Tibial nerve (tissue), 4 donors: ENCODE data around the gene TMEM128.

ENCODE experiments used
- CTCF ChIP-seq, 5 experiments: fragments of 200-600 bp in 3 of 5; fragments of 450-650 bp in 2 of 5; sonication (generic) in 3 of 5; IDR thresholded peaks; one replicate each; pipeline ENCODE4 v1.5.1; 2016 to 2019; ENCODE audit warnings: antibody characterized with exemption in 5 of 5, mild to moderate bottlenecking in 3 of 5, moderate library complexity in 2 of 5
- EP300 ChIP-seq, 2 donors: sonication (generic); formaldehyde crosslinking; IDR thresholded peaks; one replicate each; pipeline ENCODE4 v1.6.1; 2017; ENCODE audit warnings: antibody characterized with exemption in 2 of 2, mild to moderate bottlenecking in 1 of 2
- POLR2A ChIP-seq, 2 donors: fragments of 450-650 bp; IDR thresholded peaks; one replicate each; pipeline ENCODE4 v1.6.1; 2017; ENCODE audit warnings: antibody characterized with exemption in 2 of 2, mild to moderate bottlenecking in 2 of 2, moderate library complexity in 2 of 2

- TF ChIP-seq CTCF (IDR thresholded peaks at IDR 0.05): no peak
- no peak for TF ChIP-seq POLR2A (IDR thresholded peaks at IDR 0.05)
- TF ChIP-seq EP300 (IDR thresholded peaks at IDR 0.05): no peak
Measured at GRCh38 chr4:4249866-4250265, 1.8 kb upstream of the TMEM128 start.
